Upper lobe of left lung (tissue), 4 donors: ENCODE measurements around the gene COPS7B.

Experiments
- EP300 ChIP-seq, 4 donors: sonication (generic); formaldehyde crosslinking; IDR thresholded peaks; one replicate each; pipeline ENCODE4 v1.5.1; 2017; ENCODE audit warnings: antibody characterized with exemption in 4 of 4, control low read depth in 2 of 4
- POLR2A ChIP-seq, 4 donors: fragments of 450-650 bp; IDR thresholded peaks; one replicate each; pipeline ENCODE4 v1.5.1; 2016 to 2017; ENCODE audit warnings: antibody characterized with exemption in 4 of 4, mild to moderate bottlenecking in 2 of 4
- POLR2AphosphoS5 ChIP-seq, 2 donors: sonication (generic); formaldehyde crosslinking; IDR thresholded peaks; one replicate each; pipeline ENCODE4 v1.5.1; 2017; ENCODE audit warnings: antibody characterized with exemption in 2 of 2
- TF ChIP-seq, protein P1 (sequence below), 6 experiments: fragments of 450-650 bp in 4 of 6; fragments of 200-600 bp in 2 of 6; sonication (generic) in 2 of 6; IDR thresholded peaks; one replicate each; pipeline ENCODE4 v1.5.1; 2016 to 2019; ENCODE audit warnings: antibody characterized with exemption in 6 of 6

DNA sequence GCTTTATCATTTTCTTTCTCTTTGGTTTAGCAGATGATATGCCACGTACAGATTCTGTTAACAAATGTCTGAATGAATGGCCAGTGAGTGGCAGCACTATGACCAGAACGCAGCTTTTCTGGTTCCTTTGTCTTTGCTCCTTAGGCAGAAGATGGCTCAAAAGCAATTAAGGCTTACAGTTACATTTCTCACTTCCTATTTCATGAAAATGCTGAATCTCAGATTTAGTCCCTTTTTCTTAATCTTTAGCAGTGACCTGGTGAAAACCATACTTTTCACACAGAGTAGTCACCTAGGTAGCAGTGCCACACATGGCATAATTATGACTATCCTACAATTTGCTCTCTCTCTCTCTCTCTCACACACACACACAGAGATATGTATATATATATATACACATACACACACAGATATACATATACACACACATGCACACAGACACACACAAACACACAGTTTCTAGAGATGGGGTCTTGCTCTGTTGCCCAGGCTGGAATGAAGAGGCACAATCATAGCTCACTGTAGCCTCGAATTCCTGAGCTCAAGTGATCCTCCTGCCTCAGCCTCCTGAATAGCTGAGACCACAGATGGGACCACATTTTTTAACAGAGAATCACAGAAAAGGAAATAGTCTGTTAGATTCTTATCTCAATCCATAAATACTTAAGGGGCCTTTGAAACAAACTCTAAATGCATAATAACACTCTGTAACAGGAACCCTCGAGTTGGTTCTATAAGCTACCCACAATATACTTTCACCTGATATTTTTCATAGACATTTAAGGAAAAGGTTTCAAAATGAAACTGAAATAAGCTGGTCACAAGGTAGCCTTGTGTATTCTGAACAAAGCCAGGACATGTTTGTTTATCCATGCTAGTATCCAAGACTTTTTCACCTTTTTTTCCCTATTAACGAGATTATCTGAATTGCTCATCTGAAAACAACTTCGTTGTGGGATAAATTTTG, 16.8 kb upstream of the COPS7B start:
- TF ChIP-seq, protein P1, sequence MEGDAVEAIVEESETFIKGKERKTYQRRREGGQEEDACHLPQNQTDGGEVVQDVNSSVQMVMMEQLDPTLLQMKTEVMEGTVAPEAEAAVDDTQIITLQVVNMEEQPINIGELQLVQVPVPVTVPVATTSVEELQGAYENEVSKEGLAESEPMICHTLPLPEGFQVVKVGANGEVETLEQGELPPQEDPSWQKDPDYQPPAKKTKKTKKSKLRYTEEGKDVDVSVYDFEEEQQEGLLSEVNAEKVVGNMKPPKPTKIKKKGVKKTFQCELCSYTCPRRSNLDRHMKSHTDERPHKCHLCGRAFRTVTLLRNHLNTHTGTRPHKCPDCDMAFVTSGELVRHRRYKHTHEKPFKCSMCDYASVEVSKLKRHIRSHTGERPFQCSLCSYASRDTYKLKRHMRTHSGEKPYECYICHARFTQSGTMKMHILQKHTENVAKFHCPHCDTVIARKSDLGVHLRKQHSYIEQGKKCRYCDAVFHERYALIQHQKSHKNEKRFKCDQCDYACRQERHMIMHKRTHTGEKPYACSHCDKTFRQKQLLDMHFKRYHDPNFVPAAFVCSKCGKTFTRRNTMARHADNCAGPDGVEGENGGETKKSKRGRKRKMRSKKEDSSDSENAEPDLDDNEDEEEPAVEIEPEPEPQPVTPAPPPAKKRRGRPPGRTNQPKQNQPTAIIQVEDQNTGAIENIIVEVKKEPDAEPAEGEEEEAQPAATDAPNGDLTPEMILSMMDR (IDR thresholded peaks at IDR 0.05) = no peak
- TF ChIP-seq POLR2A (IDR thresholded peaks at IDR 0.05) (no peak), POLR2AphosphoS5 (IDR thresholded peaks at IDR 0.05) (no peak), EP300 (IDR thresholded peaks at IDR 0.05) (no peak)
